GM19023 (cell line): ENCODE results near the gene MITF.

ENCODE experiments used
- ATAC-seq: cut with Tn5 transposase; IDR thresholded peaks from one replicate; pipeline ENCODE4 v1.9.1; 2021; ENCODE audit warnings: mild to moderate bottlenecking, moderate library complexity; ENCODE audit not compliant: unreplicated experiment

The MITF gene, protein sequence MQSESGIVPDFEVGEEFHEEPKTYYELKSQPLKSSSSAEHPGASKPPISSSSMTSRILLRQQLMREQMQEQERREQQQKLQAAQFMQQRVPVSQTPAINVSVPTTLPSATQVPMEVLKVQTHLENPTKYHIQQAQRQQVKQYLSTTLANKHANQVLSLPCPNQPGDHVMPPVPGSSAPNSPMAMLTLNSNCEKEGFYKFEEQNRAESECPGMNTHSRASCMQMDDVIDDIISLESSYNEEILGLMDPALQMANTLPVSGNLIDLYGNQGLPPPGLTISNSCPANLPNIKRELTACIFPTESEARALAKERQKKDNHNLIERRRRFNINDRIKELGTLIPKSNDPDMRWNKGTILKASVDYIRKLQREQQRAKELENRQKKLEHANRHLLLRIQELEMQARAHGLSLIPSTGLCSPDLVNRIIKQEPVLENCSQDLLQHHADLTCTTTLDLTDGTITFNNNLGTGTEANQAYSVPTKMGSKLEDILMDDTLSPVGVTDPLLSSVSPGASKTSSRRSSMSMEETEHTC

DNA sequence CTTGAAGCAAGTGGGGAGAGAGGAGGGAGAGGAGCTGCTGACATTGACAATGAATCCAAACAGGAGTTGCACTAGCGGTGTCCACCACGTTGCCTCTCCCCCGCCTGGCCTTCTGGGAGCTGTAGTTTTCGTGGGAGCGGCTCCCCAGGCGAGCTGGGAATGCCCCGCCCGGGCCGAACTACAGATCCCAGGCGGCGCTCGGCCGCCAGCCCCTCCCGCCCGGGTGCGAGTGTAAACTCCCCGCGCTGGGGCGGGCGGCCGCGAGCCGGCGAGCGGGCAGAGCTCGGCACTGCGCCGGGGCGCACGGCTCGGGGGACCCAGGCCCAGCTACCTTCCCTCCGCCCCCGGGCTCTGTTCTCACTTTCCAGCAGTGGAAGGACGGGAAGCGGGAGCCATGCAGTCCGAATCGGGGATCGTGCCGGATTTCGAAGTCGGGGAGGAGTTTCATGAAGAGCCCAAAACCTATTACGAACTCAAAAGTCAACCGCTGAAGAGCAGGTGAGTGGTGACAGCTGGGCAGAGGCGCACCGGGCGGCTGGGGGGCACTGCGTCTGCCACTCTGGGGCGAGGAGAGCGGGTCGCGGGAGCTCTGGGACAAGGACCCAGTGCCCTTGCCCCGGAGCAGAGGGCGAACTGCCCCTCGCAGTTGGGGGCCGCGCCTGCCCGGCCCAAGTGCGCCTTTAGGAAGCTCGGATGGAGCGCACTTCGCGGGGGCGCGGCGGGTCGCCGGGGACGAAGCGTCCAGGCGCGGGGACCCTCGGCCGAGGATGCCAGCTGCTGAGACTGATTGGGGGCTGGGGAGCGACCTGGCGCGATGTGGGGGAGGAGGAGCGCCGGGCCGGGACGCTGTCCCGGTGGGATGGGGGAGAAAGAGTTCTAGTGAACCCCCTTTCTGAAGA lies at the start of gene MITF:
Gene MITF (plus strand): TSS at position 261 of the 899 bp plus-strand sequence. CDS start 134 bp downstream, at position 395.
- peak; percentile 97 for ATAC-seq

DNA sequence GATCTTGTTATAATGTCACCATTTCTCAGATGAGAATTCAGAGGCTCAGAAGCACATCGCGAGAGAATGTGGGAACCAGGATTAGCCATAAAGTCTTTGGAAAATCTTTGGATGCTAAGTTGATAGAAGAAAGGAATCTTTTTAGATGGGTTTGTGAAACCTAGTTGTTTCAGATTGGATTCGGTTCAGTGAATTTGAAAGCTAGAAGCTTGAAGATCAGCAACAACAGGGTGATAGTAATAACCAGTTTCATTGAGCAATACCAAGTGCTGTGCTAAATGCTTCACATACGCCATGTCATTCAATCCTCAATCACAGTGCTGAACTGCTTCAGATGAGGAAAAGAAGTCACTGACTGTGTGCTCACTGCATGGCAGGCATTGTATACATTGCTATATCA lies 47.4 kb upstream of the MITF start:
- no peak for ATAC-seq

DNA sequence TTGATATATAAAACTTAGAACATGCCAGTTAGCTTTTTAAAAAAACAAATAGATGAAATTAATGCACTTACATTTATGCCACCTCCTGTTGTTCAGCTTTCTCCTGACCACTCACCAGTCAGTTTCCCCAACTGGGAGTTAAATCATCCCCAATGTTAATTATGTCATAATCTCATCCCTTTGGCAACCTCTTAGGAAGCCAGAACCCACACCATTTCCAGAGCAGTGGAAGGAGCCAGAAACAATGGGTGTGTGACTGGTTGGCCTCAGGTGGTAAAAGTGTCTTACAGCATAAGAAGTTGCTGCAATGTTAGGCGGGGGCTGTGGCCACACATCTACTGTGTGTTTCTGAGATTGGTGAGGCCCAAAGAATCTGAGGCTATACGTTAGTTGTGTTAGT lies 46.5 kb upstream of the MITF start:
- ATAC-seq: no peak

DNA sequence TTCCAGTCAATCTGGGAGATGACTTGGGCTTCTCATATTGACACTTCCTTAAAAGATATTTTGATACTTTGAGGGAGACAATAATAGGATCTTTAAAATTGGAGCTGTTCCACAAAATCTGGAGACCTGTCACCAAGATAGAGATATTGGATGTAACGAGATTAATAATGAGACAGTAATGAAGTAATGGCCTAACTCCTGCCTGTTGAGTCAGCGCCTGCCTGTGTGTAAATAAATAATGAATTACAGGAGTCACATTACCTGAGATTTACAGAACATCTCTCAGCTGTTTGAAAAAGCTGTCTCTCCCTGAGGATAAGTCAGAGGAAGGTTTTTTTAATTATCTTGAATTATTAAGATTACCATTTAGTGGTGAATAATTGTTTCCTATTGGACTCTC lies 43.8 kb upstream of the MITF start:
- ATAC-seq: no peak

DNA sequence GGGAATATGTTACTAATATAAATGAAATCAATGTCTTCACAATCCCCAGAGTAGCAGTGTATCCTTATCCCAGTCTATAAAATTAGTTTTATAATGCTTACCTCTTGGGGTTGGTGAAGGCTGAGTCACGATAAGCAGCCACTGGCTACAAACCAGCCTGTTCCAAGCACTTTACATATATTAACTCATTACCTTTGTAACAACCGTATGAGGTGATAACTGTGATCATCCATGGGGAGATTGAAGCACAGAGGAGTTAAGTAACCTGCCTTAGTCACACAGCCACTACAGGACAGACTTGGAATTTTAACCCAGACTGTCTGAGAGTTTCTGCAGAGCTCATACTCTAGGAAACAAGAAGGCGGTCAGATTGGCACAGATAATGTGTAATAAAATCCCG lies 43.3 kb upstream of the MITF start:
- no peak for ATAC-seq

DNA sequence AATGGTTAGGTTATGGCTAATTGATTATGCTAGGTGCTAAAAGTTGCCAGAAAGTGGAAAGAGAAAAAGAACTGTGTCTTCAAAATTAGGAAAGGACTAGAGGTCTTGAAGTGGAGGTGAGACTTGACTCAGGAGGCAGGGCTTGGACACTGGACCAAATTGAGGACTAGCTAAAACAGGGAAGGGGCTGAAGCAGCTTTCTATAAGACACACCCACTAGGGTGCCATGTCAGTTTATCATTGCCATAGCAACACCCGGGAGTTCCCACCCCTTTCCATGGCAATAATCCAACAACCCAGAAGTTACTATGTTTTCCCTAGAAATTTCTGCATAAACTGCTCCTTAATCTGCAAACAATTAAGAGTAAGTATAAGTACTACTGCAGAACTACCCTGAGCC lies 42.9 kb upstream of the MITF start:
- no peak for ATAC-seq

DNA sequence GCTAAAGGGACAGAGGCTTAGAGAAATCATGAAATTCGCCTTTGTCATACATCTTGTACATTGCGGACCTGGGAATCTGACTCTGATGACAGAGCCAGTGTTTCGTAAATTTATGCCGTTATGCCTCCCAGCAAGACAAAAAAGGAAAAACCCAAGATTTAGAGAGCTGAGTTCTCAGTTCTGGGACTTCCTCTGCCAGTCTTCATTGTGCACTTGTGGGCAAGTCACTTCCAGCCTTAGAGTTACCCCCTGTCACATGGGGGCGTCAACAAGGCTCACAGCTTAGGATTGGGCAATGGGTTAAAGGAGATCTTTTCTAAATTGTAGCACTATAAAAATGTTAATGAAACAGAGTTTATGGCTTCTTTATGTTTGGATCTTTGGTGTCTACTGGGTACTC lies 41.9 kb upstream of the MITF start:
- ATAC-seq: no peak

DNA sequence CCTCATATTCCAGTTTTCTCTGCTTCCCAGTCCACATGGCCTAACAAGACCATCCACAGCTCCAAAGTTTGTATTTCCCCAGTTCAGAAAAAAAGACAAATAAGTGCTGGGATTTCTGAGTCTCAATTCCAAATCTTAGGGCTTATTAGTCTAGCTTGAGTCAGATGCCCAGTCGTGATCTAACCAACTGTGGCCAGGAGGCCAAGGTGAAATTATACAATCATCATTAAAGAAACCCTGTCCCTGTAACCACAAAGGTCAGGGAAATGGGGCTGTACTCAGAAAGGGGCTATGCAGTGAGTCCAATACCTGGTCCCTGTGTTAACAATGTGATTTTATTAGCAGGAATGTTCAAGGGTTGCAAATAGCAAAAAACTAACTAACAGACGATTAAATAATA lies 40.5 kb upstream of the MITF start:
- ATAC-seq: no peak

DNA sequence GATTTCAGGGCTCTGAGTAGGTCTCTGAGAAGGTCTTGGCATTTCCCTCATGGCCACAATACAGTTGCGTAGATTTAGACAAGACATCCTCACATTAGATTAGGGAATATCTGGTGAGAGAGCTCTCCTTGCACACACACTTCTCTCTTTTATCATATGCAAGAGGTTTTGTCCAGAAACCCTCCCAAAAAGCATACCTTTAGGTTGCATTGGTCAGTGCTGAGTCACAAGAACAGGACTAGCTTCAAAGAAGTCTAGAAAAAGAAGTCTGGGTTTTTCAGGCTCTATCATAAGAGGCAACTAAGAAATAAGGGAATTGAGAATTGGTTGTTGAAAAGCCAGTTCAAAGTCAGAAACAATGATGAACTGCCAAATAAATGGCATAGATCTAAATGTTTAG lies 40.1 kb upstream of the MITF start:
- ATAC-seq: no peak

DNA sequence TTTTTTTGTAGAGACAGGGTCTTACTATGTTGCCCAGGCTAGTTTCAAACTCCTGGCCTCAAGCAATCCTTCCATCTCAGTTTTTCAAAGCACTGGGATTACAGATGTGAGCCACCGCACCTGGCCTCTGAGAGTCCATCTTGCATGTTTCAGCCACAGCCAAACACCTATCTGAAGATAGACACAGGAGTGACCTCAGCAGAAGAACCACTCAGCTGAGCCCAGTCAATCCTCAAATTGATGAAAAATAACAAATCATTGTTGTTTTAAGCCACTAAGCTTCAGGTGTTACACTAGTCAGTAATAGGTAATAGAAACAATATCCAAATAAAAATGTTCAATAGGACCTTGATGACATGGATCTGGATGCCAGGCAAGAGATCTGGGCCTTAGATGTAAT lies 38.3 kb upstream of the MITF start:
- ATAC-seq: no peak

DNA sequence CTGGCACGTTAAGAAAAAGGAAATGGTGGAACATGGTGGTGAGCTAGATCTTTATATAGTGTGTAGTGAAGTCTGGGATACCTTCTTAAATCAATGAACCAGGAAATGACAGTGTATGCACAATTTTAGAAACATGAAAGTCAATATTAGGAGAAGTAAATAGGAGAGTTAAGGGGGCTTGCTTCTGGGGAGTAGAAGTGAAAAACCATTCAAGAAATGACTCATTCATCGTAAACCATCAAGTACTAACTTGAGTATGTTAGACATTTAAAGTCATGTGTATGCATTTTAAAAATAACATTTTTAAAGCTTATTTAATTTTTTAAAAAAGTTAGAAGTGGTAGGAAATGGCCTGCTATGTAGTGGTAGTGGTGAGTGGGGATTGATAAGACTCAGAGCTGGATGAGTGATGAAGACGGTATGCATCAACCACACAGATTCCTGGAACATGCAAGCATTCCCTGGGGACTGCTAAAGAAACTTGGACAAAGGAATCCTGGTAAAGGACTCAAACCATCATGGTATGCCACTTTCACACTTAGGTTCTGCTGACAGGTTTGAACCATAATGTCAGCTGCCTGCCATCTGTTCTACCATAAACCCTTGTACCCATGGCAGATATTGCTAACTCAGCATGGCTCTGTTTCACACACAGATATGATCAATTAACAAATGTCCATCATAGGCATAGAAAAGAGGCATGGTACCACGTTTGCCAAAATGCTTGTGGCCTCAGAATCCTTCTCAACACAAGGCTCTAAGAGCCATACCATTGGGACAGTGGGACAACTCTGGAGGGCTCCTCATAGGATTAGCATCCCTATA lies 28.9 kb upstream of the MITF start:
- ATAC-seq: no peak

DNA sequence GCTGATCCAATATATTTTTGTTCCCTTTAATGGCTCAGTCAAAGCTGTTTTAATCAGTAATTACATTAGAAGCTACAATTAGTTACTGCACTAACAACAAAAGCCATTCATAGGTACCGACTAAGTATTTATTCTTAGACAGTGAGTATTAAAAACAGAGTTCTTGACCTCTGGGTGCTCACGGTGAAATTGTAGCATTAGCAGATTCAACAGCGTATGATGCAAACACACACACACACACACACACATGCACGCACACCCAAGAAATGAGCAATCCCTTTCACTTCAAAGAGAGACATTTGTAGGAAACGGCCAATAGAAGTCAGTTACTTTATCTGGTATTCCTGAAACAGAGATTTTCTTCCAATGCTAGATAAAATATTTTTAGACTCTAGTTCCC lies 27.0 kb upstream of the MITF start:
- no peak for ATAC-seq

DNA sequence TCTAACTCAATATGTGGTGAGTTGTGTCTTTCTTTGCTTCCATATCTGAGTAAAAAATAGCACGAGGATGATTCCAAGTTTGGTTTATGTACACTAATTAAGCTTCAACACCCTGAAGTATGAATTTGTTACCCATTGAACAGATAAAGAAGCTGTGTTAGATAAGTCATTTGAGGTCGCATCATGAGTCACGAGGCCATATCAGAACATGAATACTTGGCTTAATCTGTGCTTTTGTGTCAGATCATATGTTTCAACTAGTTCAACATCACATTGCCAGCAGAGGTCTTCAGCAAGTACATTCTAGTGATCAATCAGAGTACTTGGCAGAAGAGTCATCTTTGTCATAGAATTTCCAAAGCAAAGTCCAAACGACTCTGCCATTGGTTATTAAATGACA lies 26.3 kb upstream of the MITF start:
- no peak for ATAC-seq

DNA sequence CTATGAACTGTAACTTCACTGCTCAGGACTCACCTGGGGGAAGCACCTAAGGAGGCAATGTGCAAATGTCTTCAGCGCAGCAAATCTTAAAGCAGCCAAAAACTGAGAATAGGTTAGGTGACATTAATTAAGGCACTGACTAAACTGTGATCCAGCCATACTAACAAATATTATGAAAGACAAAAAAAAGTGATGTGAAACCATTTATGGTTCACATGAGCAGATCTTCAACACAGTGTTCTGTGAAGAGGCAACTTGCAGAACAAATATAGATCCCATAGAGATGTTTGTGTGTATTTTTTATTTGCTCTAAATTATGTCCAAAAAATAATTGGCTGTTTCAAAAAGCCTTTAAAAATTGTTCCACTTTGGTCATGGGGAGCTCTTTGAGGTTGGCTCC lies 24.1 kb upstream of the MITF start:
- no peak for ATAC-seq

DNA sequence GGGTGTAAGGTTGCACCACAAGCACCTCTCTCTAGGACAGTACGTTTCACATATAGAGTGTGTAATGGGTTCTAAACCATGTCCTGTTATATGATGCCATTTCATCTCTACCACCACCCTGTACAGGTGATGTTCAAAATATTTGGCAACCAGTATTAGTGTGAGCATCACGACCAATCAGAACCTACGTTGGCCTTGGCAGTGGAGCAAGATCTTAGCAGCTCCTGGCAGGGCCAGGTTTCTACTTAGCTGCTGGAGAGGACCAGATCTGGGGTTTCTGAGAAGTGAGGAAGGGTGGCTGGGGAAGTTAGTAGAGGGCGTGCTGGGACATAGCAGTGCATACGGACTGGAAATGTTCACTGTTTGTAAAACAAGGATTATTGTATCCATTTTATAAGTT lies 23.1 kb upstream of the MITF start:
- ATAC-seq: no peak

DNA sequence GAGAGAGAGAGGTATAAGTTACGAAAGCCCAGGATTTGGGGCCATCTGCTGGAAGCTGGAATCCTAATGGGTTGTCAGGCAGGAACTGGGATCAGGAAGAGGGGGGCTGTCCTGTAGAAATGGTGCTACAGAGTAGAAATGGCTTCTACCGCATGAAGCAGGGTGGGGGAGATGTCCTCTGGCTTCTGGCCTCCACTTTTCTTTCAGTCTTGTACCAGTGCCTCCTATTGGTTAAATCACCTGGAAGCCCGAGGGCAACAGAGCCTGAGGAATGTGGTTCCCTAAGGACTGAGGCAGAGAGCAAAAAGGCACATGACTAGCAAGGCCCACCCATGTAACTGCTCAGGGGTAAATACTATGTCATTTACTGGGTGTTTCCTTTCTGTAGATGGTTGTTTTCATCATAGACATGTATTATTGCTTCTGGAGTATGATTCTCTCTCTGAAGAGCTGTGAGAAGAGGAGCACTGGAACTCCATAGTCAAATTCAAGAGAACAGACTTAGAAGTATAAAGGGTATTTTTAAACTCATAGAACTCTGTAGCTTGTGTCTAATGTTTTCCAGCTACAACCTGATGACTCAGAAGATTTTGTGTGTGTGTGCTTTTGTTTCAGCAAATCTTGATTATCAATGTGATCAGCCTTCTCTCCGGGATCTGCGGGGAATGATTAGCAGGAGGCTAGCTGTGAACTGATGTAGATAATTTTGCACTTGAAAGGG lies 20.2 kb upstream of the MITF start:
- ATAC-seq: no peak

DNA sequence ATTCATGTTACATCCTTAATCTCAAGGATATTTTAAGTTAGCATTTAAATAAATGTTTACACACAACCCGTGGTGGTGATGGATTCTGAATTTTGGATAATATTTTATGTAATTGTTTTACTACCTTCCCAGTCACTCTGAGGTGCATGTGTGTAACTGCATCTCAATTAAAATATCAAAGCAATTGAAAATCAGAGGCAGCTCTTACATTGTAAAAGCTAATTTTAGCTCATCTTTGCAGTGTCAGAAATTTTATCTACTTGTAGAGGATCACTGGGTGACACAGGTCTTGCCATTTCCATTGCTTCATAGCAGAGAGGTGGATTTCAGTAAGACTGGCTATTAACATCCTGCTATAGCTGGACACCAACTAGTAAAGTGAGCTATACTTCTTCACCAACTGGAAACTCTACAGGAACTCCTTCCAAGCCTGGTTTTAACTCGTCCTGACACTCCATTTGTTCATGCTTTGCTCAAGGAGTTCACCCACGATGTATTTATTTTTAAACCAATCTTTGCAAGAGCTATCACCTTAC lies 19.6 kb upstream of the MITF start:
- ATAC-seq: no peak

DNA sequence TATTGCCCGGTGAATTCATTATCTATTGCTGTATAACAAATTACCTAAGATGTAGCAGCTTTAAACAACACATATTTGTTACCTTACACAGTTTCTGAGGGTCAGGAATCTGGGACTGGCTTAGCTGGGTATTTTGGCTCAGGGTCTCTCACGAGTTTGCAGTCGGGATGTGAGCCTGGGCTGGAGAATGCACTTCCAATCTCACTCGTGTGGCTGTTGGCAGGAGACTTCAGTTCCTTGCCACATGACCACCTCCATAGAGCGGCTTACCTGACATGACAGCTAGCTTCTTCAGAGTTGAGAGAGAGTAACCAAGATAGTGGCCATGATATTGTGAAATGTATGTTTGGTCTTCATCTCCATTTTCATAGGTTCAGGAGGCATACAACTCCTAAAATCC lies 18.4 kb upstream of the MITF start:
- ATAC-seq: no peak

DNA sequence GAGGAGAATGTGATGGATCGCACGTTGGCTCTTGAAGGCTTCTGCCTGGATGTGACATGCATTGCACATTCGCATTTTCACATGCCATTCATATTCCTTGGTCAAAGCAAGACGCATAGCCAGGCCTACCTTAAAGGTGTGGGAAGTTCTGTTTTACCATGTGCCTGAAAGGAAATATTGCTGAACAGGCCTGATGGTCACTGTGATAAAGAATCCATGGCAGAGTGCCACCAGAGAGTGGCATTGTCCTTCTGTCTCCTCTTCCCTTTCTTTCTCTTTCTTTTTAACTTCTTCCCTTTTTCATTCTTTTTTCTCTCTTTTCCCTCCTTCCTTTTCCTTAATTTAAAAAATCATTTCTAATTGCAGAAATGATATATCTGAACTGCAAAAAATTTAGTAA lies 15.9 kb upstream of the MITF start:
- no peak for ATAC-seq
